Measurements from ENCODE around the gene TMEM108. TPM values are rescaled to one million over a fixed set of nuclear protein-coding genes. Genes with fewer than 3 reads are reported as not detected.

Gene TMEM108
- total and polyA plus RNA-seq, 2 experiments from 2014 or later, result 7.4 to 15.3 TPM

- no peak for TF ChIP-seq ZNF462 (CRISPR knock-in tag; IDR thresholded peaks at IDR 0.05)
- TF ChIP-seq ZNF331 (CRISPR knock-in tag; IDR thresholded peaks at IDR 0.05; ENCODE audit: low read depth), result no peak
- no peak for TF ChIP-seq EZH2 (IDR thresholded peaks at IDR 0.05; ENCODE audit: low read depth, unreplicated experiment)
- no peak for TF ChIP-seq NANOG (IDR thresholded peaks at IDR 0.05; ENCODE audit: borderline replicate concordance)
- no peak for TF ChIP-seq POLR2AphosphoS5 (IDR thresholded peaks at IDR 0.05; ENCODE audit: low read depth)
Measured at GRCh38 chr3:133254151-133254550, 216.0 kb downstream of the TMEM108 start (continued).

GRCh38 chr3:133254716-133255115 is 216.5 kb downstream of the TMEM108 start:
- no peaks in the 10 kb centered on the region for H3K27me3 ChIP-seq (ENCODE audit: insufficient read depth)
- H3K79me2 ChIP-seq (replicated peaks; ENCODE audit: insufficient read depth), result no peaks in the 10 kb centered on the region
- Mint-ChIP-seq H3K4me1 (no peaks in the 10 kb centered on the region; the same call in 2 of the 3 replicates), H3K27ac (no peak overlapping the region), H3K36me3 (ENCODE audit: low read depth) (no peaks in the 10 kb centered on the region; the same call in 2 of the 3 replicates), H3K27me3 (ENCODE audit: insufficient read depth, low read depth, poor library complexity) (no peaks in the 10 kb centered on the region), H3K9me3 (no peaks in the 10 kb centered on the region; the same call in 2 of the 3 replicates), H3K4me3 (no peak overlapping the region)
- no peaks in the 10 kb centered on the region; the same call in 1 of the 2 replicates for H3K9me2 ChIP-seq (ENCODE audit: insufficient read depth)
- TF ChIP-seq REST (IDR thresholded peaks at IDR 0.05; ENCODE audit: unreplicated experiment) (no peak), EZH2phosphoT487 (IDR thresholded peaks at IDR 0.05; ENCODE audit: unreplicated experiment) (no peak), ZNF114 (CRISPR knock-in tag; IDR thresholded peaks at IDR 0.05) (no peak), STAT1 (IDR thresholded peaks at IDR 0.05; ENCODE audit: unreplicated experiment) (no peak), CTCF (conservative IDR thresholded peaks at IDR 0.05; ENCODE audit: low read depth in 2 of 2) (no peak)
- no peaks in the 10 kb centered on the region for H3K36me3 ChIP-seq (ENCODE audit: insufficient read depth)
- no peak overlapping the region for H3K4me3 ChIP-seq
- H4K20me1 ChIP-seq (replicated peaks; ENCODE audit: insufficient read depth), result no peaks in the 10 kb centered on the region; the same call in 1 of the 2 replicates
- H3K4me1 ChIP-seq (ENCODE audit: insufficient read depth), result no peaks in the 10 kb centered on the region
- no peak overlapping the region for H3K4me2 ChIP-seq
- H3F3A ChIP-seq (replicated peaks; ENCODE audit: low read depth), result no peaks in the 10 kb centered on the region
- DNase-seq (ENCODE audit: low spot score), result no peak
- ATAC-seq, result no peak
- H3K27ac ChIP-seq (ENCODE audit: low read depth), result no peak overlapping the region
- no peak overlapping the region for H2AFZ ChIP-seq
